Effector CD8-positive, alpha-beta T cell (primary cell): ENCODE results near the gene ERCC6L2.

Experiments used
- DNase-seq: peaks from one replicate; lab custom pipeline; 2025; lab: John Stamatoyannopoulos, UW
- total RNA-seq, 4 experiments: gene quantifications; one replicate each; lab custom pipeline; 2026; lab: John Stamatoyannopoulos, UW

ERCC6L2 gene
- 94.0 to 130 (median 119) reads per million in 4 experiments for total RNA-seq

DNA sequence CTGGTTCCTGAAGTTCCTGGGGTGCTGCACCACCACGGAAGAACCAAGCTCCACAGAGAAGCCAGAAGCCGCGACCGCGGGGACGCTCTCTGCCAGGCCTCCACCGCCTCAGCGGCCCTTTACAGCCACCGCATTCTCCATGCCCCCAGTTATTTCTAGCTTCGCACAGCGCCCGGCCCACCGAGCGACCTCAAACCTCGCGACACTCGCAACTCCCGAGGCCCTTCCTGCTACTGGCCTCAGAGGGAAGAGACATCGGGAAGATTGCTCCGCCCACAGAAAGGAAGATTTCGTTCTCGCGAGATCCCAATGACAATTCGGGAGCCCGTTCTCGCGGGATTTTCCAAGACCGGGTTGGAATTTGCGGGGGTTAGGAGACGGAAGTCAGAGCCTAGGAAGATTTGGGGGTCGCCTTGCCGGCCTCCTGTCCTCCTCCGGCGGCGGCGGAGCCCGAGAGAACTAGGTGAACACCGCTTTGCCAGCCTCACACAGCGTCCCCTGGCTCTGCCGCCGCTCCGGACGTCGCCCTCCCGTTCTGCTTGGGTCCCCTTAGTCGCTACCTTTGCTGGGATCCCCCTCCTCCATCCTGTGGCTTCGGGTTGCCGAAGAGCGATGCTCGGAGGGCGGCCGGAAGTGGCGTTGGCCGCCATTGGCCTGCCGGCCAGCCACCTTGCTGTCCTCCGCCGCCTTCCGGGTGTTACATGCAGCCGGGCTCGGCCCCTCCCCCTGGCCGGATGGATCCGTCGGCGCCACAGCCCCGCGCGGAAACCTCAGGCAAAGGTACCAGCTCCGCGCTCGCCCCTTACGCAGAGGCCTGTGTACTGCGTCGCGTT is at the start of gene ERCC6L2:
TSS of gene ERCC6L2 (plus strand) at position 387 of the 833 bp plus-strand sequence. CDS start at position 735, 348 bp downstream.
- peak; percentile 81 for DNase-seq

DNA sequence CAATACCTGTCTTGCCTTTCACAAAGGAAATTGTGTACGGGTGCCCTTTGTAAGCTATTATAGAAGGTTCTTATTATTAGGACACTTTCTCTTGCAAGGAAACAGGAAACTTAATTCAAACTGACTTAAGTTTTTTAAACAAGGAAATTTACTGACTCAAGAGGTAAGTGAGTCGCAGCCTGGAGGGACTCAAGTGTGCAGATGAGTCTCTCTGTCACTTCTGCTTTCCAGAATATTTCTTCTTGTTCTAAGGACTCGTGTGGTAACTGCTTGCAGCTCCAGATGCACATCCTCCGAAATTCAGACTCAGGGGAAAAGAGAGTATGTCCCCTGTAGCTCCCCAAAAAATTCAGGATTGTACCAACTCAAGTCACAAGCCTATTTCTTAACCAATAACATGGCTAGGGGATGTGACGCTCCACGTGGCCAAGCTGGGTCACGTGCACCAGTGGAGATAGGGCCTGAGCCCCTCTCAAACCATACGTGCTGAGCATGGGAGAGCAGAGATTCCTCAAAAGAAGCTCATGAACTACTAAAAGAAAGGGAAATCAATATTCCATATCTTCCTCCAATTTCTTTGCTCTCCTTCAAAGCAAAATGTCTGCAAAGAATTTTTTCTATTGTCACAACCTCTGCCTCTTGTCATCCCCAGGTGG is 49.2 kb upstream of the ERCC6L2 start:
- DNase-seq: no peak

DNA sequence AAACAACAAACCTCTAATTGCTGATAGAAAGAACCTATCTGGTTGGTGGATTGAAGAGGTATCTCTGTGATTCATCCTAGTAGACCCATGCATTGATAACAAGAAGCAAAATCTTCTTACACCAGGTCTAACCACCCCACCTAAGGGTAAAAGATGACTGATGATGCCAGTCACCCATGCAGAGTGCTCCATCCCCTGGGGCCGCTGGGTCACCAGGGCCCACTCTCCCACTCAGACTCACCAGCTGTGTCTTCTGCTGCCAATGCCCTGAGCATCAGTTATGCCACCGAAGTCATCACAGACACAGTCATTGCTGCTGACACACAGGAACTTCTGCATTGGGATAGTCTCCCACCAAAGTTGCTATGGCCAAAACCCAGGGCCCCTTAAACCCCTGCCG is 44.7 kb upstream of the ERCC6L2 start:
- no peak for DNase-seq

GRCh38 chr9:95831810-95832209 is 43.7 kb upstream of the ERCC6L2 start:
- no peak for DNase-seq

- no peak for DNase-seq
Observed at GRCh38 chr9:95833546-95834178, 41.8 kb upstream of the ERCC6L2 start.

- no peak for DNase-seq
Observed at GRCh38 chr9:95834281-95834907, 41.1 kb upstream of the ERCC6L2 start.

- no peak for DNase-seq
Observed at GRCh38 chr9:95835393-95835792, 40.1 kb upstream of the ERCC6L2 start.

GRCh38 chr9:95836072-95836471 is 39.4 kb upstream of the ERCC6L2 start:
- DNase-seq: no peak

DNA sequence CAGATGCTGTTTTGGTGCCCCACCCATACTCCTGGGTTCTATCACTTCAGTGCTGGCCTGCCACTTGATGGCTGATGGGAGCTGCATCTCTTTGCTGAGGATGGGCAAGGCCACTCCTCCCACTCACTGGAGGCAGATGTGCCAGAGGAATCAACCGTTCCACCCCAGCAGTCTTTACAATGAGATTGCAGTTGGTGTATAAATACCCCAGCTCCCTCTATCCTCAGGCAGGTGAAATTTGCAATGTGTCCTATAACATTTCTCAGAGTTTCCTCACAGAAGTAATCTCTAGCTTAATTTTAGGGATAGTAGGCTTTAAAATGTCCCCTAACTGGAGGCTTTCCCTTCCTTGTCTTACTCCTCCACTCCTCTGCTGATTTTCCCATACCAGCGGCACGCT is 36.5 kb upstream of the ERCC6L2 start:
- no peak for DNase-seq

GRCh38 chr9:95840074-95840473 is 35.4 kb upstream of the ERCC6L2 start:
- no peak for DNase-seq

GRCh38 chr9:95841377-95841776 is 34.1 kb upstream of the ERCC6L2 start:
- no peak for DNase-seq

- no peak for DNase-seq
Observed at GRCh38 chr9:95845751-95846150, 29.7 kb upstream of the ERCC6L2 start.

DNA sequence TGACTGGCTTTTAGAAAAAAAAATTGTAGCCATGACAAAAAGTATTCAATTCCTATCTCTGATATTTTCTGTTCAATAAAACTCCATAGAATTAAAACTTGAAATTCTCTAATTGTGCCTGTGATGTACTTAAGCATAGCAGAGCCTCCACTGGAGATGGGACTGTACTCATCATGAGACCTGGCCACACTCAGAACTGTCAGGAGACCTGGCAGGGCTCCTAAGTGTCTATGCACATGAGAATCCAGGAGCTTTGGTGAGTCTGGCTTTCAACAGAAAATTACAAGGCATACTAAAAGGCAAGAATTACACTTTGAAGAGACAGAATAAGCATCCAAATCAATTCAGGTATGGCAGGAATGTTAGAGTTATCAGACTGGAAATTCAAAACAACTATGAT is 26.7 kb upstream of the ERCC6L2 start:
- no peak for DNase-seq

- no peak for DNase-seq
Observed at GRCh38 chr9:95852059-95853032, 23.1 kb upstream of the ERCC6L2 start.

DNA sequence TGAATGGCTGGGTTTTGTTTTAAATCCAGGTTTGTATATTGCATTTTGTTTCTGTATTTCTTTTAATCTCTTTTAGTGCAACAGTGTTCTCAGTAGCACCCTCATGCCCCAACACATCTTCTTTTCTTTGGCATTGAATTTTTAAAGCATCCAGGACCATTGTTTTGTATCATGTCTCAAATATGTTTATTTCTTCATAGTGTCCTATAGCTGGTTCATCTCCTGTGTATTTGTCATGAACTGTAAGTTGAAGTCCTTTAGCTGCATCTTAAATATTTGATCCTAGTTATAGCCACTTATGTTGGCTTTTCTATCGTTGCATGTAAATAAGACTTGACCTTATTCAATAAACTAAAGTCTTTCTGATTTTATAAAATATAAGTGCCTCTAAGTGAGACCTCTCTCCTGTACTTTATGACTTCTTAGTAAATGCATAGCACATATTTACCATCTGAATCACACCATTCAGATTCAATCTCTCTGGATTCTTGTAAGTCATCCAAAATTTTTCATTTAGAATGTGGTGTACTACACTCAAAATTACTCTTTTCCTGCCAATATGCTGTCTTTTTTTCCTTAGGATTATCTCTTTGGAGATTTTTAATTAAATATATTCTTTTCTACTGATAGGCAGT is 21.0 kb upstream of the ERCC6L2 start:
- DNase-seq: no peak

- DNase-seq: no peak
Observed at GRCh38 chr9:95855961-95856360, 19.5 kb upstream of the ERCC6L2 start.

DNA sequence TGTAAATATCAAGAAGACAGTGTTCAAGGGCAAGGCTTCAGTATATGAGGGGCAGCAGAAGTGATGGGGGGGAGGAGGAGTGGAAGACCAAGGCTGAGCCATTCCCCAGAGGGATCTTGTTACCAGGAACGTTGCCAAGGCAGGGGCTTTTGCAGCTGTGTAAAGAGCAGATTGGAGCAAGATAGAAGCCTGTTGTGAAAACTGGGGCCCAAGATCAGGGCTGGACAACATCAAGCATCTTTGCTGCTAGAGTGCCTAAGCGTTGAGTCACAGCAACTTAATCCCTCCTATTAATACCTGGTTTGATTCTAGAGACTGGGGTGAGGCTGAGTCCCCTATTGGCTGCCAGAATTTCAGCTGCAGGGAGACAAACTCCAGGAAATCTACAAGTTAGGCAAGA is 18.4 kb upstream of the ERCC6L2 start:
- no peak for DNase-seq

GRCh38 chr9:95857896-95858295 is 17.6 kb upstream of the ERCC6L2 start:
- no peak for DNase-seq

DNA sequence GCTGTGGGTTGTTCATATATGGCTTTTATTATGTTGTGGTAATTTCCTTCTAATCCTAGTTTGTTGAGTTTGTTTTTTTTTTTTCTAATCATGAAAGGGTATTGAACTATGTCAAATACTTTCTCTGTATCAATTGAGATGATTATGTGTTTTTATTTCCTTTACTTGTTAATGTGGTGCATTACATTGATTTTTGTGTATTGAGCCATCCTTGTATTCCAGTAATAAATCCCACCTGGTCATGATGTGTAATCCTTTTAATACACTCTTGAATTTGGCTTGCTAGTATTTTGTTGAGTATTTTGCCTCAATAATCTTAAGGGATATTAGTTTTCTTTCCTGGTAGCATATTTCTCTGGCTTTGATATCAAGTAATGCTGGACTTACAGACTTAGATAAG is 13.1 kb upstream of the ERCC6L2 start:
- no peak for DNase-seq

- DNase-seq: no peak
Observed at GRCh38 chr9:95864852-95865580, 10.5 kb upstream of the ERCC6L2 start.
